ENCODE data around the gene KCNK10.

Gene KCNK10

DNA sequence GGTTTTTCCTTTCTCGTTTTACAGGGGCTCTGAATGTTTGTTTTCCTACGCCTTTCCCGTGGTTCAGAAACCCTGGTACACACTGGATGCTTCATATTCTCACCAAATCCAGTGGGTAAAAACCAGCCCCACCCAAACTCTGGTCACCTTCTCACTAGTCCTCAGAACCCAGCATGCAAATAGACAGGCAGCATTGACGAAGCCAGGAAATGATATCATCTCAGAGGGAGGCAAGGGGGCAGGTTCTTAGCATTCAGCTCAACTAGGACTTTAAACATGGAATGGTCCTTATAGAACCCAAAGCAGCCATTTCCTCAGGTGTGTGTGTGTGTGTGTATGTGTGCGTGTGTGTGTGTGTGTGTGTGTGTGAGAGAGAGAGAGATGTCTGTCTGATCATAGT is 142.0 kb downstream of the KCNK10 start:
- ChIA-PET POLR2A (no interaction called here), CTCF (interaction anchor here (3.1 to 4.4 kb wide), 2 partner anchors 9 to 12 kb away, joined by 15 to 22 read pairs; no protein-coding TSS in a partner anchor)
- WGBS (ENCODE audit: insufficient coverage): 68% methylated on average over 4 of the region's 5 CpGs
- no peaks in the 10 kb centered on the region for H3K36me3 ChIP-seq (ENCODE audit: control insufficient read depth in 4 of 4, insufficient read depth in 4 of 4, low read length in 3 of 4)
- H3K9me3 ChIP-seq (ENCODE audit: control extremely low read depth in 1 of 5, control insufficient read depth in 4 of 5, insufficient read depth in 2 of 5, low read depth in 1 of 5, low read length in 4 of 5): no peaks in the 10 kb centered on the region
- peaks cover 0 to 2% (median 0%) of the 10 kb centered on the region in 5 experiments for H3K27me3 ChIP-seq (replicated peaks in 2 of 5; ENCODE audit: control insufficient read depth in 4 of 5, insufficient read depth in 5 of 5, low read length in 4 of 5)
- no peak for DNase-seq
- H3K27ac ChIP-seq (ENCODE audit: insufficient read depth in 1 of 2, low read depth in 1 of 2, low read length in 2 of 2, poor library complexity in 1 of 2, severe bottlenecking in 2 of 2): no peak overlapping the region
- no peaks in the 10 kb centered on the region for H3K4me1 ChIP-seq (ENCODE audit: control extremely low read depth in 1 of 4, control insufficient read depth in 4 of 4, insufficient read depth in 4 of 4, low read length in 3 of 4)
- no peak overlapping the region for H3K4me3 ChIP-seq (ENCODE audit: control insufficient read depth in 1 of 7, extremely low read depth in 1 of 7, insufficient read depth in 4 of 7, low read depth in 2 of 7, low read length in 6 of 7)

DNA sequence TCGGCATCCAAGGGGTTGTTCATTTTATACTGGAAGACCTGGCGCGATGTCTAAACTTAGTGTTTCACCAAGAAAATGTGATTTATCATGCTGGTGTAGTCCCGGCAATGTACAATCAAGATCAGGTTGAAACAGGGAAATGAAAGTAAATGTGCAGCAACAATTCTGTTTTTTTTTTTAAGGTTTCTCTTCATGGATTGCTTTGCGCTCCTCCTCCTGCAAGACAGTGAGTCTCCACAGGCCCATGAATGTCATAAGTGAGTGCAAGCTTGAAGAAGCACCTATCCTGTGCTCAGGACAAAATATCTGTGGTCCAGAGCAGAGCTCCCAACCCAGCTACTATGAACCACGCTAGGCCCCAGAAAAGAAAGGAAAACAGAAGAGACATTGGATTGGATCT is 143.4 kb downstream of the KCNK10 start:
- DNase-seq: no peak
- 98% methylated on average over 5 of the region's 6 CpGs for WGBS (ENCODE audit: insufficient coverage)
- H3K4me1 ChIP-seq (ENCODE audit: control extremely low read depth in 1 of 4, control insufficient read depth in 4 of 4, insufficient read depth in 4 of 4, low read length in 3 of 4): no peaks in the 10 kb centered on the region
- no peaks in the 10 kb centered on the region for H3K36me3 ChIP-seq (ENCODE audit: control insufficient read depth in 4 of 4, insufficient read depth in 4 of 4, low read length in 3 of 4)
- H3K9me3 ChIP-seq (ENCODE audit: control extremely low read depth in 1 of 5, control insufficient read depth in 4 of 5, insufficient read depth in 2 of 5, low read depth in 1 of 5, low read length in 4 of 5): no peaks in the 10 kb centered on the region
- CTCF ChIA-PET: interaction anchor here (3.1 to 4.4 kb wide), 2 partner anchors 10 to 11 kb away, joined by 15 to 22 read pairs; no protein-coding TSS in a partner anchor
- peaks cover 0 to 2% (median 0%) of the 10 kb centered on the region in 5 experiments for H3K27me3 ChIP-seq (replicated peaks in 2 of 5; ENCODE audit: control insufficient read depth in 4 of 5, insufficient read depth in 5 of 5, low read length in 4 of 5)
- POLR2A ChIA-PET: interaction anchor here (0.8 kb wide), 1 partner anchor 266 kb away, joined by 3 read pairs; no protein-coding TSS in a partner anchor
- H3K27ac ChIP-seq (ENCODE audit: insufficient read depth in 1 of 2, low read depth in 1 of 2, low read length in 2 of 2, poor library complexity in 1 of 2, severe bottlenecking in 2 of 2): no peak overlapping the region
- no peak overlapping the region for H3K4me3 ChIP-seq (ENCODE audit: control insufficient read depth in 1 of 7, extremely low read depth in 1 of 7, insufficient read depth in 4 of 7, low read depth in 2 of 7, low read length in 6 of 7)

DNA sequence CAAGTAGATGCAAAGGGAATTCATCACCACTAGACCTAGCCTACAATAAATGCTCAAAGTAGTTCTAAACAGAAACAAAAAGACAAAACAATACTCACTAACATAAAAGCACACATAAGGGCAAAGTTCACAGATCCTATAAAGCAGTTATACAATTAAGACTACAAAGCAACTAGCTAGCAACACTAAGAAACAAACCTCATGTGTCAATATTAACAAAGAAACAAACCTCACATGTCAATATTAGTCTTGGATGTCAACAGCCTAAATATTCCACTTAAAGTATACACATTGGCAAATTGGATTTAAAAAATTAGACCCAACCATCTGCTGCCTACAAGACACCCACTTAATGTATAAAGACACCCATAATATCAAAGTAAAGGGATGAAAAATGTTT is 152.7 kb downstream of the KCNK10 start:
- no peaks in the 10 kb centered on the region for H3K4me1 ChIP-seq (ENCODE audit: control extremely low read depth in 1 of 4, control insufficient read depth in 4 of 4, insufficient read depth in 4 of 4, low read length in 3 of 4)
- POLR2A ChIA-PET: no interaction called here
- no peak overlapping the region for H3K27ac ChIP-seq (ENCODE audit: insufficient read depth in 1 of 2, low read depth in 1 of 2, low read length in 2 of 2, poor library complexity in 1 of 2, severe bottlenecking in 2 of 2)
- H3K4me3 ChIP-seq (ENCODE audit: control insufficient read depth in 1 of 7, extremely low read depth in 1 of 7, insufficient read depth in 4 of 7, low read depth in 2 of 7, low read length in 6 of 7): no peak overlapping the region
- H3K9me3 ChIP-seq (ENCODE audit: control extremely low read depth in 1 of 5, control insufficient read depth in 4 of 5, insufficient read depth in 2 of 5, low read depth in 1 of 5, low read length in 4 of 5): peaks cover 0 to 5% (median 1%) of the 10 kb centered on the region in 5 experiments
- no peaks in the 10 kb centered on the region for H3K36me3 ChIP-seq (ENCODE audit: control insufficient read depth in 4 of 4, insufficient read depth in 4 of 4, low read length in 3 of 4)
- CTCF ChIA-PET: interaction anchor here (0.9 to 2.7 kb wide), 4 partner anchors 10 to 225 kb away, joined by 3 to 22 read pairs (median 3); no protein-coding TSS in a partner anchor
- peaks cover 0 to 5% (median 0%) of the 10 kb centered on the region in 5 experiments for H3K27me3 ChIP-seq (replicated peaks in 2 of 5; ENCODE audit: control insufficient read depth in 4 of 5, insufficient read depth in 5 of 5, low read length in 4 of 5)
- DNase-seq: no peak

DNA sequence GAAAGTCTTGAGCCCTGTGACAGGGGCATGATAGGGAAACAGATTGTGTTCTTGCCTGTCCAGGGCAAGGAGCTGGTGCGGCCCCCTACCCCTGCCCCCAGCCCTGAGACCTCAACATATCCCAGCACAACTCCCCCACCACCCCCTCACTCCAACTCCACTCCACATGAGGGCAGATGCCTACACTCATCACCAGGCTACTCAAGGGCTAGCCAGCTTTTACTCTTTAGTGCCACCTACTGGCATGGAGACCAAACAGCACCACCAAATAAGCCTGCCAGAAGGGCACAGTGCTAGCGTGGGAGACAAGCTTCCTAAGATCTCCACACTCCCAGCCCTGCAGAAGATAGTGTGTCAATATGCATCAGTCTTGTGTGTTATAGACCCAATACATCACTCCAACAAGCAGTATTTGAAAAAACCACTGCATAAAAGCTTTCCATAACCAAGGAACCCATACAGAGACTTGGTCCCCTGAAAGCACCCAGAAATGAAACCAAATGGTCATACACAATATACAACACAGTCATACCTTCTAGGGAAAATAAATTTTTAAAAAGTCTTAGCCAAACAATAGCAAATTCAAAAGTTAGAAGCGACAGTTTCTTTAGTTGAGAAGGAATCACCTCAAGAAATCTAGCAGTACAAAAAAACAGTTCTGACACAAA is 154.4 kb downstream of the KCNK10 start:
- CTCF ChIA-PET: interaction anchor here (0.5 to 2.7 kb wide), 19 partner anchors 12 to 392 kb away, joined by 3 to 22 read pairs (median 4); no protein-coding TSS in a partner anchor
- Histone ChIP-seq H3K9me3 (ENCODE audit: control extremely low read depth in 1 of 5, control insufficient read depth in 4 of 5, insufficient read depth in 2 of 5, low read depth in 1 of 5, low read length in 4 of 5) (peaks cover 0 to 5% (median 1%) of the 10 kb centered on the region in 5 experiments), H3K36me3 (ENCODE audit: control insufficient read depth in 4 of 4, insufficient read depth in 4 of 4, low read length in 3 of 4) (no peaks in the 10 kb centered on the region), H3K27me3 (replicated peaks in 2 of 5; ENCODE audit: control insufficient read depth in 4 of 5, insufficient read depth in 5 of 5, low read length in 4 of 5) (peaks cover 0 to 3% (median 0%) of the 10 kb centered on the region in 5 experiments), H3K4me1 (ENCODE audit: control extremely low read depth in 1 of 4, control insufficient read depth in 4 of 4, insufficient read depth in 4 of 4, low read length in 3 of 4) (no peaks in the 10 kb centered on the region), H3K4me3 (ENCODE audit: control insufficient read depth in 1 of 7, extremely low read depth in 1 of 7, insufficient read depth in 4 of 7, low read depth in 2 of 7, low read length in 6 of 7) (no peak overlapping the region), H3K27ac (ENCODE audit: insufficient read depth in 1 of 2, low read depth in 1 of 2, low read length in 2 of 2, poor library complexity in 1 of 2, severe bottlenecking in 2 of 2) (no peak overlapping the region)
- POLR2A ChIA-PET: no interaction called here
- WGBS (ENCODE audit: insufficient coverage): 94% methylated on average over 2 of the region's 3 CpGs
- DNase-seq: peak; percentile 30 to 65 (median 52)

DNA sequence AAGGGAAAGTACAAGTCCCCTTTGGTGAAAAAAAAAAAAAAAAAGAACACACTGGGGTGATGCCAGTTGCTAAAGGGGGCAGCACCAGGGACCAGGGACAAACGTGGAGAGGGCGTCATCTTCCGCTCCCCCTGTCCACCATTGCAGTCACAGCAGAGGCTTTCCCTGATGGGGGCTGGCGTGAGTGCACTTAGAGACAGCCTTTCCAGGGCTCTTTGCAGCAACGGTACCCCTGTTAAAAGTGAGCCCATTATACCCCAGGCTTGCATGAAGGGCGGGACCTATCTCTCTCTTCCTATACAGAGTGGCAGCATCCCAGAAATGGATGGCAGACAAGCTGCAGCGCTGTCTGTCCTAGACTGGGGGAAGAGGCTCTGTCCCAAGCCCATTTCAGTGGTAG is 155.0 kb downstream of the KCNK10 start:
- POLR2A ChIA-PET: no interaction called here
- 89% methylated on average over 7 of the region's 7 CpGs for WGBS (ENCODE audit: insufficient coverage)

DNA sequence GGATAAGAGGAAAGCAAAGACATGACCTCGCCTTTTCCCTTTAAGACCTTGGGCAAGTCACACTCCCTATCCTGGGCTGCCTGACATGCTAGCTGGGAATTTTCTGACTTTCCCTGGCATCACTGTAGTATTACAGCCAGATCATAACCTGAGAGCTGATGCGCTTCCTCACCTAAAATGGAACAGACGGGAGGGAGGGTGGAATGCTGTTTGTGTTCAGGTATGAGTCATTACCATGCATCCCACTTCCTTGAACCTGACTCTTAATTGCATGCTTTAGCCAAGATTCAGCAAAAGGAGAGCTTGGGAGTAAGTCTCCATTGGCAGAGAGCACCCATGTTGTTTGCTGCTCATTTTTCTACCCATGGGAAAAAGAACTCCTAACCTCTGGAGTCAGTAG is 156.5 kb downstream of the KCNK10 start:
- no peak overlapping the region for H3K4me3 ChIP-seq (ENCODE audit: control insufficient read depth in 1 of 7, extremely low read depth in 1 of 7, insufficient read depth in 4 of 7, low read depth in 2 of 7, low read length in 6 of 7)
- peaks cover 0 to 5% (median 1%) of the 10 kb centered on the region in 5 experiments for H3K9me3 ChIP-seq (ENCODE audit: control extremely low read depth in 1 of 5, control insufficient read depth in 4 of 5, insufficient read depth in 2 of 5, low read depth in 1 of 5, low read length in 4 of 5)
- H3K36me3 ChIP-seq (ENCODE audit: control insufficient read depth in 4 of 4, insufficient read depth in 4 of 4, low read length in 3 of 4): no peaks in the 10 kb centered on the region
- WGBS (ENCODE audit: insufficient coverage): 100% methylated on average over 1 of the region's 3 CpGs
- POLR2A ChIA-PET: no interaction called here
- CTCF ChIA-PET: interaction anchor here (1.0 to 1.3 kb wide), 2 partner anchors 25 to 222 kb away, joined by 3 read pairs; no protein-coding TSS in a partner anchor
- H3K27me3 ChIP-seq (replicated peaks in 2 of 5; ENCODE audit: control insufficient read depth in 4 of 5, insufficient read depth in 5 of 5, low read length in 4 of 5): peaks cover 0 to 3% (median 0%) of the 10 kb centered on the region in 5 experiments
- DNase-seq: no peak
- no peaks in the 10 kb centered on the region for H3K4me1 ChIP-seq (ENCODE audit: control extremely low read depth in 1 of 4, control insufficient read depth in 4 of 4, insufficient read depth in 4 of 4, low read length in 3 of 4)
- H3K27ac ChIP-seq (ENCODE audit: insufficient read depth in 1 of 2, low read depth in 1 of 2, low read length in 2 of 2, poor library complexity in 1 of 2, severe bottlenecking in 2 of 2): no peak overlapping the region

More for the DNA sequence above, 155.0 kb downstream of the KCNK10 start:
- Histone ChIP-seq H3K4me3 (ENCODE audit: control insufficient read depth in 1 of 7, extremely low read depth in 1 of 7, insufficient read depth in 4 of 7, low read depth in 2 of 7, low read length in 6 of 7) (no peak overlapping the region), H3K9me3 (ENCODE audit: control extremely low read depth in 1 of 5, control insufficient read depth in 4 of 5, insufficient read depth in 2 of 5, low read depth in 1 of 5, low read length in 4 of 5) (peaks cover 0 to 5% (median 1%) of the 10 kb centered on the region in 5 experiments), H3K27ac (ENCODE audit: insufficient read depth in 1 of 2, low read depth in 1 of 2, low read length in 2 of 2, poor library complexity in 1 of 2, severe bottlenecking in 2 of 2) (no peak overlapping the region), H3K36me3 (ENCODE audit: control insufficient read depth in 4 of 4, insufficient read depth in 4 of 4, low read length in 3 of 4) (no peaks in the 10 kb centered on the region), H3K4me1 (ENCODE audit: control extremely low read depth in 1 of 4, control insufficient read depth in 4 of 4, insufficient read depth in 4 of 4, low read length in 3 of 4) (no peaks in the 10 kb centered on the region), H3K27me3 (replicated peaks in 2 of 5; ENCODE audit: control insufficient read depth in 4 of 5, insufficient read depth in 5 of 5, low read length in 4 of 5) (peaks cover 0 to 3% (median 0%) of the 10 kb centered on the region in 5 experiments)
- DNase-seq: no peak
- CTCF ChIA-PET: interaction anchor here (0.5 to 2.7 kb wide), 12 partner anchors 13 to 393 kb away, joined by 3 to 22 read pairs (median 4); no protein-coding TSS in a partner anchor

DNA sequence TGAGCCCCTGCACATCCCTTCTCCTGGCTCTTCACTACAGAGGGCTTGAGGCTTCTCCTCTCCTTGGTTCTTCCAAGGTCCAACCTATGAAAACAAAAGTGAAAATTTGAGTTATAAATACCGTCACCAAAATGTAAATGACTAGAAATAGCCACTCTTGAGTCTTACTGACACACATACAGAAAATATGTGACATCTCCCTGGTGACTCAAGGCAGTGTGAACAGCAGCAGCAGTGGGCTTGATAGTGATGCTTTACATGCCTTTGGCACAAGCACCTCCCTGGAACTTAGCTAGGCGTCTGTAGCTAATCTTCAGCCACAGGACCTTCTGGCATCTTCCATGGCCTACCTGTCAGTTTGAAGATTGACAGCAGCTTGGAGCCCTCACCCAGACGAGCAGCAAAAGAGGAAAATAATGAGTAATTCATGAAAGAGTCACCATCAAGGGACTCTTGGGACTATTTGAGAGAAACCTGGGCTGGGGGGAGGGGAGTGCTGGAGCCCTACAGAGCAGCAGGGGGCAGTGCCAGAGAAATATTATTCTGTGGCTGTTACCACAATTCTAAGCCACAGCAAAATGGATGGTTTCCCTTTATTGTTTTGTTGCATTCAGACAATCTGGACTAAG is 158.0 kb downstream of the KCNK10 start:
- H3K27me3 ChIP-seq (replicated peaks in 2 of 5; ENCODE audit: control insufficient read depth in 4 of 5, insufficient read depth in 5 of 5, low read length in 4 of 5): peaks cover 0 to 3% (median 2%) of the 10 kb centered on the region in 5 experiments
- H3K36me3 ChIP-seq (ENCODE audit: control insufficient read depth in 4 of 4, insufficient read depth in 4 of 4, low read length in 3 of 4): no peaks in the 10 kb centered on the region
- H3K9me3 ChIP-seq (ENCODE audit: control extremely low read depth in 1 of 5, control insufficient read depth in 4 of 5, insufficient read depth in 2 of 5, low read depth in 1 of 5, low read length in 4 of 5): peaks cover 0 to 5% (median 1%) of the 10 kb centered on the region in 5 experiments
- DNase-seq: peak in 2 of 3 donors; percentile 8 to 9
- WGBS (ENCODE audit: insufficient coverage): 73% methylated on average over 2 of the region's 3 CpGs
- no peak overlapping the region for H3K27ac ChIP-seq (ENCODE audit: insufficient read depth in 1 of 2, low read depth in 1 of 2, low read length in 2 of 2, poor library complexity in 1 of 2, severe bottlenecking in 2 of 2)
- no peaks in the 10 kb centered on the region for H3K4me1 ChIP-seq (ENCODE audit: control extremely low read depth in 1 of 4, control insufficient read depth in 4 of 4, insufficient read depth in 4 of 4, low read length in 3 of 4)
- ChIA-PET CTCF (interaction anchor here (3.4 kb wide), 1 partner anchor 219 kb away, joined by 9 read pairs; no protein-coding TSS in a partner anchor), POLR2A (no interaction called here)
- no peak overlapping the region for H3K4me3 ChIP-seq (ENCODE audit: control insufficient read depth in 1 of 7, extremely low read depth in 1 of 7, insufficient read depth in 4 of 7, low read depth in 2 of 7, low read length in 6 of 7)

All from common myeloid progenitor, CD34-positive (primary cell).